SK-N-SH treated with all-trans-retinoic acid at 6 μM for 48 hours (cell line): ENCODE measurements around the gene CCDC190.

Experiments used
- ATAC-seq: fragments of 200-7000 bp; cut with Tn5 transposase; 3 replicates; pipeline ENCODE4 v1.9.1; 2020; ENCODE audit warnings: mild to moderate bottlenecking, moderate library complexity
- ARNTL ChIP-seq: fragments of 450-650 bp; formaldehyde crosslinking; IDR thresholded peaks from 2 replicates; pipeline ENCODE4 v1.5.0; 2020; ENCODE audit warnings: low read depth, mild to moderate bottlenecking, moderate library complexity, borderline replicate concordance
- BACH2 ChIP-seq: fragments of 250-450 bp; sonication (Bioruptor Pico); IDR thresholded peaks from 2 replicates; pipeline ENCODE4 v1.9.0; 2021; ENCODE audit warnings: mild to moderate bottlenecking, borderline replicate concordance
- CREB5 ChIP-seq: fragments of 250-450 bp; sonication (Bioruptor Pico); IDR thresholded peaks from 2 replicates; pipeline ENCODE4 v1.5.1; 2020; ENCODE audit warnings: low read depth, mild to moderate bottlenecking, moderate library complexity
- CSDC2 ChIP-seq: fragments of 250-450 bp; sonication (Bioruptor Pico); IDR thresholded peaks from 2 replicates; pipeline ENCODE4 v1.5.0; 2020; ENCODE audit warnings: mild to moderate bottlenecking, moderate library complexity
- CSRNP3 ChIP-seq: fragments of 250-450 bp; sonication (Bioruptor Pico); IDR thresholded peaks from 2 replicates; pipeline ENCODE4 v1.5.1; 2021; ENCODE audit warnings: mild to moderate bottlenecking, moderate library complexity
- ESRRG ChIP-seq: fragments of 250-450 bp; sonication (Bioruptor Pico); IDR thresholded peaks from 2 replicates; pipeline ENCODE4 v1.6.1; 2021; ENCODE audit warnings: mild to moderate bottlenecking
- GLIS3 ChIP-seq: fragments of 250-450 bp; sonication (Bioruptor Pico); IDR thresholded peaks from 2 replicates; pipeline ENCODE4 v1.5.0; 2020; ENCODE audit warnings: mild to moderate bottlenecking, moderate library complexity
- ISL1 ChIP-seq: fragments of 250-450 bp; sonication (Bioruptor Pico); IDR thresholded peaks from 2 replicates; pipeline ENCODE4 v2.1.2; 2022; ENCODE audit warnings: mild to moderate bottlenecking, moderate library complexity
- OSR1 ChIP-seq: fragments of 250-450 bp; sonication (Bioruptor Pico); IDR thresholded peaks from 2 replicates; pipeline ENCODE4 v1.8.0; 2022; ENCODE audit warnings: moderate library complexity, mild to moderate bottlenecking, inconsistent platforms
- PATZ1 ChIP-seq: fragments of 250-450 bp; sonication (Bioruptor Pico); IDR thresholded peaks from 2 replicates; pipeline ENCODE4 v1.8.0; 2020; ENCODE audit warnings: mild to moderate bottlenecking, moderate library complexity, borderline replicate concordance
- POU6F1 ChIP-seq: fragments of 250-450 bp; sonication (Bioruptor Pico); IDR thresholded peaks from 2 replicates; pipeline ENCODE4 v1.8.0; 2021; ENCODE audit warnings: low read depth, mild to moderate bottlenecking, moderate library complexity, borderline replicate concordance
- PPARA ChIP-seq: fragments of 250-450 bp; sonication (Bioruptor Pico); IDR thresholded peaks from 2 replicates; pipeline ENCODE4 v1.5.0; 2020; ENCODE audit warnings: mild to moderate bottlenecking, borderline replicate concordance
- RARB ChIP-seq: fragments of 250-450 bp; sonication (Bioruptor Pico); IDR thresholded peaks from 2 replicates; pipeline ENCODE4 v1.8.0; 2021; ENCODE audit warnings: mild to moderate bottlenecking, moderate library complexity
- SNAI2 ChIP-seq: fragments of 250-450 bp; sonication (Bioruptor Pico); IDR thresholded peaks from 2 replicates; pipeline ENCODE4 v1.5.0; 2020; ENCODE audit warnings: mild to moderate bottlenecking, moderate library complexity
- TCF4 ChIP-seq: fragments of 250-450 bp; sonication (Bioruptor Pico); IDR thresholded peaks from 2 replicates; pipeline ENCODE4 v1.8.0; 2021; ENCODE audit warnings: mild to moderate bottlenecking, moderate library complexity, borderline replicate concordance
- TOX ChIP-seq: fragments of 250-450 bp; sonication (Bioruptor Pico); IDR thresholded peaks from 2 replicates; pipeline ENCODE4 v1.8.0; 2021; ENCODE audit warnings: mild to moderate bottlenecking, moderate library complexity, borderline replicate concordance
- ZC3H10 ChIP-seq: fragments of 250-450 bp; sonication (Bioruptor Pico); IDR thresholded peaks from 2 replicates; pipeline ENCODE4 v1.5.1; 2021; ENCODE audit warnings: mild to moderate bottlenecking, moderate library complexity
- ZFP3 ChIP-seq: fragments of 250-450 bp; sonication (Bioruptor Pico); IDR thresholded peaks from 2 replicates; pipeline ENCODE4 v1.5.0; 2020; ENCODE audit warnings: mild to moderate bottlenecking, moderate library complexity
- ZFP30 ChIP-seq: fragments of 450-650 bp; formaldehyde crosslinking; IDR thresholded peaks from 2 replicates; pipeline ENCODE4 v1.5.0; 2022; ENCODE audit warnings: mild to moderate bottlenecking, moderate library complexity
- ZNF565 ChIP-seq: fragments of 450-650 bp; formaldehyde crosslinking; conservative IDR thresholded peaks from 2 replicates; pipeline ENCODE4 v1.5.0; 2020; ENCODE audit warnings: low read depth, mild to moderate bottlenecking, moderate library complexity
- ZNF70 ChIP-seq: fragments of 450-650 bp; formaldehyde crosslinking; IDR thresholded peaks from 2 replicates; pipeline ENCODE4 v1.5.0; 2020; ENCODE audit warnings: mild to moderate bottlenecking, moderate library complexity
- ZNF8 ChIP-seq: fragments of 450-650 bp; formaldehyde crosslinking; IDR thresholded peaks from 2 replicates; pipeline ENCODE4 v1.5.0; 2020; ENCODE audit warnings: mild to moderate bottlenecking, moderate library complexity
- TF ChIP-seq, protein P1 (sequence below): fragments of 250-450 bp; sonication (Bioruptor Pico); IDR thresholded peaks from 2 replicates; pipeline ENCODE4 v1.5.0; 2020; ENCODE audit warnings: mild to moderate bottlenecking, moderate library complexity

Gene CCDC190

GRCh38 chr1:162892906-162893611 is 32.1 kb upstream of the CCDC190 start:
- no peak for TF ChIP-seq SNAI2 (CRISPR knock-in tag)
- TF ChIP-seq ARNTL = no peak
- no peak for TF ChIP-seq ISL1
- no peak for TF ChIP-seq ESRRG (CRISPR knock-in tag)
- no peak for TF ChIP-seq PATZ1 (CRISPR knock-in tag)
- ATAC-seq = no peak

- TF ChIP-seq ZFP3 (CRISPR knock-in tag) (peak; percentile 76), PPARA (CRISPR knock-in tag) (no peak), POU6F1 (CRISPR knock-in tag) (peak; percentile 95; the same call in 1 of the 2 replicates), ZNF565 (CRISPR knock-in tag) (0 out of 2 replicates have a peak, but pooled peaks have one; percentile 24), CSDC2 (CRISPR knock-in tag) (peak; percentile 87; the same call in 1 of the 2 replicates), TOX (peak; percentile 55; the same call in 1 of the 2 replicates), RARB (CRISPR knock-in tag) (peak; percentile 16; the same call in 1 of the 2 replicates), TCF4 (CRISPR knock-in tag) (peak; percentile 100), ARNTL (no peak), CSRNP3 (CRISPR knock-in tag) (peak; percentile 98), GLIS3 (peak; percentile 97), OSR1 (CRISPR knock-in tag) (no peak), PATZ1 (CRISPR knock-in tag) (peak; percentile 80; the same call in 1 of the 2 replicates), ZNF70 (CRISPR knock-in tag) (peak; percentile 97), ESRRG (CRISPR knock-in tag) (peak; percentile 96), CREB5 (CRISPR knock-in tag) (peak; percentile 95), BACH2 (CRISPR knock-in tag) (no peak), ISL1 (peak; percentile 100), SNAI2 (CRISPR knock-in tag) (peak; percentile 93), ZFP30 (CRISPR knock-in tag) (peak; percentile 43; the same call in 1 of the 2 replicates), ZC3H10 (CRISPR knock-in tag) (peak; percentile 78; the same call in 1 of the 2 replicates), ZNF8 (CRISPR knock-in tag) (peak; percentile 69; the same call in 1 of the 2 replicates)
- TF ChIP-seq, protein P1, sequence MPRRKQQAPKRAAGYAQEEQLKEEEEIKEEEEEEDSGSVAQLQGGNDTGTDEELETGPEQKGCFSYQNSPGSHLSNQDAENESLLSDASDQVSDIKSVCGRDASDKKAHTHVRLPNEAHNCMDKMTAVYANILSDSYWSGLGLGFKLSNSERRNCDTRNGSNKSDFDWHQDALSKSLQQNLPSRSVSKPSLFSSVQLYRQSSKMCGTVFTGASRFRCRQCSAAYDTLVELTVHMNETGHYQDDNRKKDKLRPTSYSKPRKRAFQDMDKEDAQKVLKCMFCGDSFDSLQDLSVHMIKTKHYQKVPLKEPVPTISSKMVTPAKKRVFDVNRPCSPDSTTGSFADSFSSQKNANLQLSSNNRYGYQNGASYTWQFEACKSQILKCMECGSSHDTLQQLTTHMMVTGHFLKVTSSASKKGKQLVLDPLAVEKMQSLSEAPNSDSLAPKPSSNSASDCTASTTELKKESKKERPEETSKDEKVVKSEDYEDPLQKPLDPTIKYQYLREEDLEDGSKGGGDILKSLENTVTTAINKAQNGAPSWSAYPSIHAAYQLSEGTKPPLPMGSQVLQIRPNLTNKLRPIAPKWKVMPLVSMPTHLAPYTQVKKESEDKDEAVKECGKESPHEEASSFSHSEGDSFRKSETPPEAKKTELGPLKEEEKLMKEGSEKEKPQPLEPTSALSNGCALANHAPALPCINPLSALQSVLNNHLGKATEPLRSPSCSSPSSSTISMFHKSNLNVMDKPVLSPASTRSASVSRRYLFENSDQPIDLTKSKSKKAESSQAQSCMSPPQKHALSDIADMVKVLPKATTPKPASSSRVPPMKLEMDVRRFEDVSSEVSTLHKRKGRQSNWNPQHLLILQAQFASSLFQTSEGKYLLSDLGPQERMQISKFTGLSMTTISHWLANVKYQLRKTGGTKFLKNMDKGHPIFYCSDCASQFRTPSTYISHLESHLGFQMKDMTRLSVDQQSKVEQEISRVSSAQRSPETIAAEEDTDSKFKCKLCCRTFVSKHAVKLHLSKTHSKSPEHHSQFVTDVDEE (CRISPR knock-in tag) = peak; percentile 99
- peak; percentile 83 for ATAC-seq
These were observed 29.0 kb upstream of the CCDC190 start for GRCh38 chr1:162889989-162890388.
